ENCODE data around the gene CWC25. TPM values are rescaled to one million over a fixed set of nuclear protein-coding genes. Genes with fewer than 3 reads are reported as not detected.

Gene CWC25
- total RNA-seq, 1 experiment from 2014 or later, result 17.3 TPM

DNA sequence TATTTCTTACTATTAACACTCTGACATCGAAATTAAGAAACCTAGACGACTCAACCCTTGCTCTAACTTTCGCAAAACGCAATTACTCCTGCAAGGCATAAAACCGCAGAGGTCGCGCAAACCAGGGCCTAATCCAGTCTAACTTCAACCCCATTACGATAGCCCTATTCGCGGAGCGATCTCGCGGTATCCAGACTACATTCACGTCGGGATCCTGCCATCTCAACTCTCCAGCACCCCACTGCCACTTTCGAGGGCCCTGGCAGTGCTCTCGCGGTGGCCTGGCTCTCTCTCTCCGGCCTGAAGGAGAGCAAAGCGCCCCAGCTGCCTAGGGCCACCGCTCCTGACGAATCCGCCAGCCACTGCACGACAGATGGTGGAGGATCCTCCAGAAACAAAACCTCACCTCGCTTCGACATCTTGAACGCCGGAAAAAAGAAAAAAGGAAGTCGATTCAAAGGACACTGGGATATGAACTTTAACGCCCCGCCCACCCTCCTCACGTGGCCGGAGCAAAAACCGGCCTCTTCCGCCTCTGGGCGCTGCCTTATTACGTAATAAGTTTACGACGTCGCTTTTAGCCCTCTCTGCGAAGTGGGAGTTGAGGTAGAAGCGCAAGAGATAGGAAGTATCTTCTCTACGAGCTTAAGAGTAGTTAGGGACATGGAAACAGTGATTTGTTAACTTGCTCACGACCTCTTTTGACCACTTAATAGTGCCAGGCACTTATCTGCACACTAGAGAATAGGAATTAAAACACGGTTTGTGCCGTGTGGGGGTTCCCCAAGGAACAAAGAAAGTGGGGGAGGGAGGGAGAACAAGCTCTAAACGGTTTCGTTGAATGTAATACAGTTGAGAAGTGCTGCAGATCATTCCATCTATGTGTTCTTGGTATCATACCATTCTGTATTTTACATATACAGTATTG lies 28.4 kb upstream of the CWC25 start, which contains the start of gene RPL23:
Gene RPL23 (minus strand): TSS at position 430 of the 928 bp plus-strand sequence. CDS start 11 bp downstream, at position 419.
- peak; percentile 92 for DNase-seq (ENCODE audit: low read depth)

- DNase-seq (ENCODE audit: low read depth), result no peak
These were observed 27.7 kb upstream of the CWC25 start for GRCh38 chr17:38852771-38853291.

GRCh38 chr17:38851434-38851833 lies 26.3 kb upstream of the CWC25 start:
- no peak for DNase-seq (ENCODE audit: low read depth)

- no peak for DNase-seq (ENCODE audit: low read depth)
These were observed 25.3 kb upstream of the CWC25 start for GRCh38 chr17:38850374-38850773.

GRCh38 chr17:38848939-38849605 lies 24.0 kb upstream of the CWC25 start:
- no peak for DNase-seq (ENCODE audit: low read depth)

DNA sequence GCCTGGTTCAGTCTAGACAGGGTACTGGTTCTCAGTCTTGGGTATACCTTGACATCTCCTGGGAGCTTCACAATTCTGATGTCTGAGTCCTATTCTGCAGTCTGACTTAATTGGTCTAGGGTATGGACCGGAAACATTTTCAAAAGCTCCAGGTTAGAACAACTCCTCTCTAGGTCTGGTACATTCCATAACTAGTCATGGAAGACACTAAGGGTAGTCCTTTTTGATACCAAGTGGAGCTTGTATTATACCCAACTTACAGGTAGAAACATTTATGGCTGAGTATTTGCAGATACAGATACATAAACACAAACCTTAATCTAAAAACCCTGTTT lies 23.4 kb upstream of the CWC25 start:
- DNase-seq (ENCODE audit: low read depth), result no peak

DNA sequence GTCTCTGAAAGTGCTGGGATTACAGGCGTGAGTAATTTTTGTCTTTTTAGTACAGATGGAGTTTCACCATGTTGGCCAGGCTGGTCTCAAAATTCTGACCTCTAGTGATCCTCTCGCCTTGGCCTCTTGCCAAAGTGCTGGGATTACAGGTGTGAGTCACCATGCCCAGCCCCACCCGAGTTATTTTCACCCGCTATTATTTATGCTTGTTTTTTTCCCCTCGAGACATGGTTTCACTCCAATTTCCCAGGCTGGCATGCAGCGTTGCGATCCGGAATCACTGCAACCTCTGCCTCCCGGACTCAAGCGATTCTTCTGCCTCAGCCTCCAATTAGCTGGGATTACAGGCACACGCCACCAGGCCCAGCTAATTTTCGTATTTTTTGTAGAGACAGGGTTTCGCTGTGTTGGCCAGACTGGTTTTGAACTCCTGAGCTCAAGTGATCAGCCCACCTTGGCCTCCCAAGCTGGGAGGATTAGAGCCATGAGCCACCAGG lies 19.2 kb upstream of the CWC25 start:
- no peak for DNase-seq (ENCODE audit: low read depth)

DNA sequence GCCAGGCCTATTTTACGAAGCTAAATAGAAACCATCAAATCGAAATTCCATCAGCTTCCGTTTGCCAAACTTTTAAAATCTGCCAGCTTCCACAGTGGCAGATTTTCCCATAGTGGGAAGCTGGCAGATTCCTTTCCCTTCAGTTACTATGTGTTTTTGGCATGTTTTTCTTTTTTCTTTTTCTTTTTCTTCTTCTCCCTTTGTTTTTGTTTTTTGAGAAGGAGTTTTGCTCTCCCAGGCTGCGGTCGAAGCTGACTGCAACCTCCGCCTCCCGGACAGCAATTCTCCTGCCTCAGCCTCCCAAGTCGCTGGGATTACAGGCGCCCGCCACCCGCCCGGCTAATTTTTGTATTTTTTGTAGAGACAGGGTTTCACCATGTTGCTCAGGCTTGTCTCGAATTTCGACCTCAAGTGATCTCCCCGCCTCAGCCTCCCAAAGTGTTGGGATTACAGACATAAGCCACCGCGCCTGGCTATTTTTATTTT lies 684 bp upstream of the CWC25 start:
- no peak for DNase-seq (ENCODE audit: low read depth)

DNA sequence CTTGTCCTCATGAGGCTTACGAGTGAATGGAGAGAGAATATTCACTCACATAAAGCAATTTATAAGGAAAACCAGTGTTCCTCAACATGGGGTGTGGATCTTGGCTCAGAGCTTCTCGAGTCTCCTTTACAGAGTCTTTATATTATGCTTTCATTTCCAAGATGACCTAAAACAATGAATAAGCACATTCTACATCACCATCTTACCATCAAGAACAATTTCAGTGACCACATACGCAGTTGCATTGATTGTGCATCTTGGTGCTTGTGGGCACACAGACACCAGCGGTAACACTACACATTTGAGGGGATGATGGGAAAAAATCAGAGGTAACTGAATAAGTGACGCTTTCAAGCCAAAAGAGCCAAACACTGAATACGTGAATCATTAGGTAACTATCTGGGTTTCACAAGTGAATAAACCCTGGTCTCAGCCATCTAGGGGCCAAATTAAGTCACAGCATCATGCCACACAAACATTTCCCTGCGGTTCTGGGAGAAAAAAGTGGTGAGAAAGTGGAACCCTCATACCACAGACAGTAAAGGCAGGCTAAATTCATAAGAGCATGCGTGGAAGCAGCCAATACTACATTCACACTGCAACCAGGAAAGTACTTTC lies 9.4 kb downstream of the CWC25 start:
- no peak for DNase-seq (ENCODE audit: low read depth)

GRCh38 chr17:38809828-38810227 lies 15.3 kb downstream of the CWC25 start:
- no peak for DNase-seq (ENCODE audit: low read depth)

DNA sequence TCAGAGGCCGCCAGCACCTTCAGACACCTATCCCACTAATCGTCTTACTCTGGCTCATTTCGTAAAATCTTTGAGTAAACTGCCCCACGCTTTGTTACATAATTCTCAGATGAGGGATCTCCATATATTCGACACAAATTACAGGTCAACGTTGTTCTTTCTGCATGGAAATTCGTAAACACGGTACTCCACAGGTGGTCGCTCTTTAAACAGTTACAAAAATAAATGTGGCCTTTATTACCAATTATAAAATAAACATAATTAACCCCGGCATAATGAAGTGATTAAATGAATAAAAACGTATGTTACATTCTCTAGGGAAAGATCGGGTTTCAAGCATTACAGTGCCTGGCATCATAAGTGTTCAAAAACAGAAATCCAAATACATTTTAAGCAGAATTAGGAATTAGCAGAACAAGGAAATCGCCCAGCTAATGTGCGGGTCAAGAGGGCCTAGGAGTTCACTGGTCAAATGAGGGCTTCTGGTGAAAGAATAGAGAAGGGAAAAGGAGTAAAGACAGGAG lies 24.8 kb downstream of the CWC25 start:
- no peak for DNase-seq (ENCODE audit: low read depth)

DNA sequence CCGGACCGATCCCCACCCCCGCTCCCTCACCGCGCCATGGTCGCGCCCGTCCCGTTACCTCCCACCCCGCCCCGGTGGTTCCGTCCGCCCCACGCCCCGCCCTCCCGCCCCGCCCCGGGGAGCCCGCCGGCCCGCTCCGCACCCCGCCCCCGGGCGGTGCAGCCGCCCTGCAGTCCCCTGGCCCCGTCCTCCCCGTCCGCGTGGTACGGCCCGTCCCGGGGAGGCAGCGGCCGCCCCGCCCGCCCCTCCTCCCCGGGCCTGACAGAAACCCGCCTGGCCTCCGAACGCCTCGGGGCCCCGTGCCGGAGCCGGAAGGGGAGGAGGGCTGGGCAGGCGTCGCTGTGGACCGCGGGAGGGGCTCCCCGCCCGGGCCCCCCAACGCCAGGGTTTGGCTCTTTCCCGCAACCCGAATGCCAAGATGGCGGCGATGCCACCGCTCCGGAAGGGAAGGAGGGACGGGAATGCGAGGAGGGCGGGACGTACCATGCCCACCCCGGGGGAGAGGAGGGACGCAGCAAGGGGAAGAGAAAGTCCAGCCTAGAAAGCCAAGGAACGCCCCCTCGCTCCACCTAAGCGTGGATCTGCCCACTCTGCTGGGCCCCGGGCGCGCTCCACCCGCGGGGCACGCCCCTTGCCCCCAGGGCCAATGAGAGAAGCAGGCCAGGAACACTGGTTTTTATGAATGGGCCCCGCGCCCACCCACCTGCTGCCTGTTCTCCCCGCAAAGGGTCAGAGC lies 25.5 kb downstream of the CWC25 start, which contains the start of gene PIP4K2B:
Gene PIP4K2B (minus strand): TSS at position 56 of the 736 bp plus-strand sequence. CDS start 132 bp downstream, outside the sequence.
- DNase-seq (ENCODE audit: low read depth), result peak; percentile 96

DNA sequence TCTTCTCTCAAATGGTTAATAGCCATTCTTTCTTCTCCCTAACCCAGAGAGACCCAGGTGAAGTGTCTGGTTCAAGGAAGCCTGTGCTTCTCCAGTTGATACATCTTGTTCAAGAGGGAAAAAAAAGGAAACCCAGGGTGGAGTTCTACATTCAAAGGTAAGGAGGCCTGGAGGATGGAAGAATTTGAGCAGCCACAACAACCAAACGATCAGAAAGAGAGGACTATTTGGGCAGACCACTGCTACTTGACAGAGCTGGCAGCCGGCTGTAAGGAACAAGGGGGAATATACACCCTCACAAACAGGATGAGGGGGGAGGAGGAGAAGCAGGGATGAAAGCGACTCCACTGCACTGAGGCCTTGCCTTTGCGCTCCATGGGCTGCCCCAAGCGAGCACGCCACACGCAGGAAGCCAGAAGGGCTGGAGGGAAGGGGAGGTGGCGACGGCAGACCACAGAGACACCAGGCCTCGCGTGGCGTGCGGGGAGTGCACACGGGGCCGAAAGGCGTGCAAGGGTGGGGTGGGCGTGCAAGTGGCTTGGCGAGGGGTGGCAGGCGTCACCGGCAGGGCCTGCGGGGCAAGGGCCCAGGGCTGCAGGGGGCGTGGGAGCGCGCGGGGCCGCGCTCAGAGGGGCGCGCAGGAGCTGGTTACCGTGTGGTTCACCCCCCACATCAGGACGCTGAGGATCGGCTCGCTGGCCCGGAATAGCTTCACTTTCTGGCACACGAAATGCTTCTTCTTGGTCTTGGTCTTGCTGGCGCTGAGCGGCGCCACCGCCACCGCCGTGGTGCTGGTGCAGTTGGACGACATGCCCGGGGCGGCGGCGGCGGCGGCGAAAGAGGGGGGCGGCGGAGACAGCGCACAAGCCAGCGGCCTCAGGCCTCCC lies 26.3 kb downstream of the CWC25 start:
- peak; percentile 50 for DNase-seq (ENCODE audit: low read depth)

DNA sequence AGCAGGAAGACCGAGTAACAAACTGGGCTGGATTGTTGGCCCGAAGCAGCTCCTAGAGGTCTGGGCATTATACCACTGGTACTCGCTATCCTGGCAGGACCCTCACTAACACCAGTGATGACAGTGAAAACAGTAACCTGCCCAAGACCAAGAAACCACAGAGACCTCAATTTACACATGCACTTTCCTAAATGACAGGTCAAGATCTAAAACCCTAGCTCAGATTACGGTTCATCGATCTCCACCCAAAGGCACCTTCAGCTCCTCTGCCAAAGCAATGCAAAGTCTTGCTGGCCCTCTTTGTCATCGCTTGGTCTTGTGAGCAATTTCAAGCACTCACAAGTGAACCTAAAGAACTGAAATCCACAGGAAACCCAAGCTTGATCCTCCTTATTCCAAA lies 27.3 kb downstream of the CWC25 start:
- no peak for DNase-seq (ENCODE audit: low read depth)

GRCh38 chr17:38797158-38797490 lies 28.0 kb downstream of the CWC25 start:
- no peak for DNase-seq (ENCODE audit: low read depth)

DNA sequence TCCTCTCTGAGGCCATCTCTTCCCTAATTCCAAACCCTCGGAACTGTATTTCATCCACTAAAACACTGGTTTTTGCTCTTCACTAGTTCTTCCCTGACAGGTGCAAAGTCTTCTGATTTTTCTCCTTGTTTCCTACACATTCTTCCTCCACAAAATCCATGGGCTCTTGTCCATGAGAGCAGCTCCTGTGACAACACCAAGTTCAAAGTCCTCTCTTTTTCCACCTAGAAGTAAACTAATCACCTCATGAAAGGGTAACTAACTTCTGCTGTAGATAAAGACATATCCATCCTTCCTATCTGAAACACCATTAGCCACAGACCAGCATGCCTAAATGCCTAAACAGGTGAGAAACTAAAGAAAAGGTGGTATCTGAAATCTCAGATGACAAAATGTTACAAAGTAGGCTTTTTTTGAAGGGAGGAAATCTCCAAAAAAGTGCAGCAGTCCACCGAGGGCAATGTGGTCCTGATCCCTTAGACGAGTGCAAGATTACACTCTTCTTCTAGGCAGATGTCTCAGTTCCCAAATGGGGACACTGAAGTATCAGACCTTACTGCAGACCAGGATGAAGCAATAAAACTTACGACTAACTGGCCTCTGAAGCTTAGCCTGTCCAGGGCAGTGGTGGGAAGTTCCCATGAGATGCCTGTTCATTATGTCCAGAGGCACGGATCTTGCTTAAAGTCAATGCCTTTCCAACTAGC lies 28.5 kb downstream of the CWC25 start:
- no peak for DNase-seq (ENCODE audit: low read depth)

- DNase-seq (ENCODE audit: low read depth), result no peak
These were observed 30.9 kb downstream of the CWC25 start for GRCh38 chr17:38794221-38794620.

- DNase-seq (ENCODE audit: low read depth), result no peak
These were observed 34.0 kb downstream of the CWC25 start for GRCh38 chr17:38791162-38791561.

DNA sequence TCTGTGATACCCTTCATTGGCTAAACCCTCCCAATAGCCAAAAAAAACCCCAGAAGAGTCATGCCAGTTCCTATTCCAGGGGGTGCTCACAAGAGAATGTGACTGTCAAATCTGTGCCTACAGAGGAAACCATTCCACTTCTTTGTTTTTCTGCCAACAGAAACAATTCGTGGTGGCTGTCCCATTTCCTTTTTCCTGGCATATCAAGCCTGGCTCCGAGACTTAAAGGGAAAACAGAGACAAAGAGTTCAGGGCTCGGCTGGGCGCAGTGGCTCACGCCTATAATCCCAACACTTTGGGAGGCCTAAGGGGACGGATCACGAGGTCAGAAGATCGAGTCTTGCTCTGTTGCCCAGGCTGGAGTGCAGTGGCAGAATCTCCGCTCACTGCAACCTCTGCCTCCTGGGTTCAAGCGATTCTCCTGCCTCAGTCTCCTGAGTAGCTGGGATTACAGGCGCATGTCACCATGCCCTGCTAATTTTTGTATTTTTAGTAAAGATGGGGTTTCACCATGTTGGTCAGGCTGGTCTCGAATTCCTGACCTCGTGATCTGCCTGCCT lies 34.9 kb downstream of the CWC25 start:
- DNase-seq (ENCODE audit: low read depth), result peak; percentile 14
